Mammary epithelial cell (primary cell): ENCODE results near the gene AKT2.

ENCODE experiments used
- CTCF ChIP-seq, 2 donors: IDR thresholded peaks in 1 of 2; conservative IDR thresholded peaks in 1 of 2; 2 replicates each; pipeline ENCODE4 v1.5.1; 2011 to 2012; ENCODE audit warnings: inconsistent platforms in 2 of 2, low read length in 2 of 2, mild to moderate bottlenecking in 2 of 2, control low read depth in 1 of 2, low read depth in 1 of 2; ENCODE audit not compliant: insufficient read depth in 1 of 2; ENCODE audit errors: extremely low read depth in 1 of 2
- EZH2 ChIP-seq: IDR thresholded peaks from 2 replicates; pipeline ENCODE4 v1.6.1; 2012; ENCODE audit warnings: low read length, inconsistent platforms, borderline replicate concordance

GRCh38 chr19:40232949-40233810, 52.0 kb downstream of the AKT2 start:
- no peak for TF ChIP-seq EZH2
- TF ChIP-seq CTCF (conservative IDR thresholded peaks at IDR 0.05 in 1 of 2, IDR thresholded peaks at IDR 0.05 in 1 of 2; ENCODE audit: extremely low read depth in 1 of 2, insufficient read depth in 1 of 2, low read depth in 1 of 2, low read length in 2 of 2), result no peak
